ENCODE results near the gene MAPKAPK3. TPM values are rescaled to one million over a fixed set of nuclear protein-coding genes. Genes with fewer than 3 reads are reported as not detected.

Gene MAPKAPK3
- total RNA-seq, 1 donor from 2014 or later = 117 TPM

DNA sequence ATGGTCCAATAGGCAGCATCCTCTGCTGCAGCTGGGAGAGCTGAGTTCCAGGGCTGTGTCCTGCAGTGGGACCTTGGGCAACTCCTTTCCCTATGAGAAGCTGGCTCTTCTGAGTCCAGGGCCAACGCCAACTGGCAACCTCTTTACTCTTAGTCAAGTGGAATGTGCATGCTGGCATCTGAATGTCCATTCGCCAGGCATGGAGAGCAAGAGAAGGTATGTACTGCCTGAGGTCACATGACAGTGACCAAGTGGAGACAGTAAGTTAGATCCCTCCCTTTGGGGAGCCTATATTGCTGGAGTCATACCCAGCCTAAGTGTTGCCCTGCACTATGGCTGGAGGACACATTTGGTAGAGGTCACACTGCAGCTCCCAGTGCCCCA lies 35.5 kb upstream of the MAPKAPK3 start:
- no peak for DNase-seq (ENCODE audit: low read depth)
- TF ChIP-seq, protein P1, sequence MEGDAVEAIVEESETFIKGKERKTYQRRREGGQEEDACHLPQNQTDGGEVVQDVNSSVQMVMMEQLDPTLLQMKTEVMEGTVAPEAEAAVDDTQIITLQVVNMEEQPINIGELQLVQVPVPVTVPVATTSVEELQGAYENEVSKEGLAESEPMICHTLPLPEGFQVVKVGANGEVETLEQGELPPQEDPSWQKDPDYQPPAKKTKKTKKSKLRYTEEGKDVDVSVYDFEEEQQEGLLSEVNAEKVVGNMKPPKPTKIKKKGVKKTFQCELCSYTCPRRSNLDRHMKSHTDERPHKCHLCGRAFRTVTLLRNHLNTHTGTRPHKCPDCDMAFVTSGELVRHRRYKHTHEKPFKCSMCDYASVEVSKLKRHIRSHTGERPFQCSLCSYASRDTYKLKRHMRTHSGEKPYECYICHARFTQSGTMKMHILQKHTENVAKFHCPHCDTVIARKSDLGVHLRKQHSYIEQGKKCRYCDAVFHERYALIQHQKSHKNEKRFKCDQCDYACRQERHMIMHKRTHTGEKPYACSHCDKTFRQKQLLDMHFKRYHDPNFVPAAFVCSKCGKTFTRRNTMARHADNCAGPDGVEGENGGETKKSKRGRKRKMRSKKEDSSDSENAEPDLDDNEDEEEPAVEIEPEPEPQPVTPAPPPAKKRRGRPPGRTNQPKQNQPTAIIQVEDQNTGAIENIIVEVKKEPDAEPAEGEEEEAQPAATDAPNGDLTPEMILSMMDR (conservative IDR thresholded peaks at IDR 0.05; ENCODE audit: low read depth, low read length) = no peak
- no peak overlapping the region for H3K4me3 ChIP-seq (ENCODE audit: low read depth, low read length)

DNA sequence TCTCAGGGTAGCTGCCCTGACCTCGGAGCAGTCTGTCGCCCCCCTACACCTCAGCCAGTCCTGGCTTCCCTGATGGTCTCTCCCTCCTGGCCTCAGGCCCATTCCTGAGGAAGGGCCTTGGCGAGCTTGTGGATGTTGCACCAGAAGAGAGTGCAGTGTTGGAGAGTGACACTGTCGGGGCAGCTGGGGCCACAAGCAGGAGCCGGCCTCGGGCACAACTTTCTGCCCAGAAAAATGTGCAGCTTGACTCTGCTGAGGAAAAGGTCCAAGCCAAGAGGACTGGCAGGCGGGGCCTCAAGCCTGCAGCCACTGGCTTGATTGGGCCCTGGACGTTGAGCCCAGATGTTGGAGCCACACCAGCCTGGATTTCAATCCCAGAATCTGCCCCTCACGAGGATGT lies 34.9 kb upstream of the MAPKAPK3 start:
- no peak overlapping the region for H3K4me3 ChIP-seq (ENCODE audit: low read depth, low read length)
- TF ChIP-seq, protein P1 (conservative IDR thresholded peaks at IDR 0.05; ENCODE audit: low read depth, low read length) = no peak
- DNase-seq (ENCODE audit: low read depth) = no peak

DNA sequence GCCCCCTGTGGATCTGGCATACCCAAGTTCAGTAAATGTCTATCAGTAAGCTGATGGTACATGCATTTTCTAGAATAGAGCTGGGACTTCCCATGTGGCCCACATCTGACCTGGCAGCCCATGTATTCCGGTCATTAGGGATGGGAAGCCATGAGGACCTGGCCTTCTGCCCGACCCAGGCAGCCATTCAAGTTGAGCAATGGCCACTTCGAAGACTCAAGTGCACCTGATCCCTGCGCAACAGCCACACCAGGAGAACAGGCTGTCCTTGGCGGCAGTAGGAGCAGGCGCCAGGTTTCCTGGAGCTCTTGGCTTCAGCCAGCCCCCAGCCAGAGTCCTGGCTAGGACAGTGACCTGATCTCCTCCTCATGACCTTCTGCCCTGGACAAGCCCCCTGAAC lies 33.1 kb upstream of the MAPKAPK3 start:
- TF ChIP-seq, protein P1 (conservative IDR thresholded peaks at IDR 0.05; ENCODE audit: low read depth, low read length) = no peak
- DNase-seq (ENCODE audit: low read depth) = no peak
- H3K4me3 ChIP-seq (ENCODE audit: low read depth, low read length) = no peak overlapping the region

DNA sequence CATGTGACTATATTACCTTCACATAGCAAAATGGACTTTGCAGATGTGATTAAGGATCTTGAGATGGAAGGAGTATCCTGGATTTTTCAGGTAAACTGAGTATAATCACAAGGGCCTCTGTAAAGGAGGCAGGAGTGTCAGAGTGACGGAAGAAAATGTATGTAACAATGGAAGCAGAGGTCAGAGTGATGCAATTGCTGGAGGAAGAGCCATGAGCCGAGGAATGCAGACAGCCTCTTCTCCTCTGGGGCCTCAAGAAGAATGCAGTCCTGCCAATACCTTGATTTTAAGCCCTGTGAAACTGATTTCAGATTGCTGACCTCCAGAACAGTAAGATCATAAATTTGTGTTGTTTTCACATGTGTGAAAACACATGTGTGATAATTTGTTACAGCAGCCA lies 32.6 kb upstream of the MAPKAPK3 start:
- DNase-seq (ENCODE audit: low read depth) = no peak
- H3K4me3 ChIP-seq (ENCODE audit: low read depth, low read length) = no peak overlapping the region
- TF ChIP-seq, protein P1 (conservative IDR thresholded peaks at IDR 0.05; ENCODE audit: low read depth, low read length) = no peak

DNA sequence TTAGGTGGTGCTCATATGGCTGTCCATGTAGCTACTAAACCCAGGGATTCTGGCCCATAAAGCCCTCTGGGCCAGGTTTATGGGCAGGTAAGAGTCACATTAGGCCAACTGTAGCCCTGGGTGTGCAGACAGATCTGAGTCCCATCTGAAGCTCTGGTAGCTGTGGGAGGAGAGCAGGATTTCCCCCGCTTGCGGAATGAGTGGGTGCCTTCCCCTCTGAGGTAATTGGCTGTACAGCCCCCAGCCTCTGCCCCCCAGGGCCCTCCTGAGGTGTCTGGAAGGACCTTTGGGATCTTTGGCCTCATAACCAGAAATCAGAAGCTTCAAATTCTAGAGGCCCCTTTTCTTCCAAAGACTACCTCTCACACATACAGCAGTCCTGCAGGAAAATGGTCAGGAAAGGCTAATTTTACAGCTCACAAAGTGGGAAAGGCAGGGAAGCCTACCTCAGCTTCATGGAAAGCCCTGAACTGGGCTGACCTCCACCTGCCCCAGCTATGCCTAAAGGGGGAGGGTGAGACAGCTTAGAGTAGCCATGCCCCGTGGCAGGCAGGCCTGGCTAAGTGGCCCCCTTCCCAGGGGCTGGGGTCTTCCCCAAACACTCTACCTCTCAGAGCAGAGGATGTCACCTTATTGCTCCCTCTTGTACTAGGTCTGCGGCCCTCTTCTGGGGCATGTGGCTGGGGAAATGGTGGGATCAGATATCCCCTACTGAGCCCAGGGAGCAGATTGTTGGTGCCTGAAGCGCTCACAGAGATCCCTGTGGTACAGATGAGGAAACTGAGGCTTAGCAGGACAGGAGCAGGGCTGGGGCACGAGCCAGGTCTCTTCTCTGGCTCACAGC lies 30.8 kb upstream of the MAPKAPK3 start:
- DNase-seq (ENCODE audit: low read depth) = no peak

DNA sequence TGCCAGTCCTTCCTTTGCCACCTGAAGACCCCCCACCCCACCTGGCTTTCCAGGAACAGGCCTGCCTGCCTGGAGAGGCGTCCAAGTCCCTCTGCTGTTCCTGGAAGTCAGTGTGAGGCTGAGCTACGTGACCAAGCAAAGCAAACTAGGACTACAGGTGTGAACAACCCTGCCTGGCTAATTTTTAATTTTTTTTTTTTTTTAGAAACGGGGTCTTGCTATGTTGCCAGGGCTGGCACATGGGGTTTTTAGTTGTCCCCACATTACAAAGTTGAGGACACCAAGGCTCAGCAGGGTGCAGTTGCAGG lies 30.2 kb upstream of the MAPKAPK3 start:
- TF ChIP-seq, protein P1 (conservative IDR thresholded peaks at IDR 0.05; ENCODE audit: low read depth, low read length) = no peak
- DNase-seq (ENCODE audit: low read depth) = no peak
- no peak overlapping the region for H3K4me3 ChIP-seq (ENCODE audit: low read depth, low read length)

More for the DNA sequence above, 30.8 kb upstream of the MAPKAPK3 start:
- H3K4me3 ChIP-seq (ENCODE audit: low read depth, low read length) = no peak overlapping the region
- TF ChIP-seq, protein P1 (conservative IDR thresholded peaks at IDR 0.05; ENCODE audit: low read depth, low read length) = no peak

DNA sequence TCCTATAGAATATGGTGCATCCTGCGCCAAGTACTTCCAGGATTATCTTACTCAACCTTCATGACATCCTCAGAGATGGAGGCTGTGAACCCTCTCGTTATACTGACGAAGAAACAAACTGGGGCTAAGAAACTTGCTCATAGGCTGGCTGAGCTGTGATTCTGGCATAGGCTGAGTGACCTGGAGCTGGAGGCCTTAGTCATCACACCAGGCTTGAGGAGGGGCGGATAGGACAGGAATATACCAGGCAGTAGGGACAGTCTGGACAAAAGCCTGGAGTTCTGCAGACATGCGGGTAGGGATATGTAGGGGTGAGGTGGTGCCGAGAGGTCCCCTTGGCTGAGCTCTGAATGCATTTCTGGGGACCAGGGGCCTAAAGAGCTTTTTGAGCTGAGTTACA lies 29.6 kb upstream of the MAPKAPK3 start:
- H3K4me3 ChIP-seq (ENCODE audit: low read depth, low read length) = no peak overlapping the region
- DNase-seq (ENCODE audit: low read depth) = no peak
- TF ChIP-seq, protein P1 (conservative IDR thresholded peaks at IDR 0.05; ENCODE audit: low read depth, low read length) = no peak

Measured in epithelial cell of proximal tubule (primary cell).